CD4-positive, alpha-beta memory T cell (primary cell): ENCODE data around the gene MRPL40. TPM values are rescaled to one million over a fixed set of nuclear protein-coding genes. Genes with fewer than 3 reads are reported as not detected.

Experiments
- CTCF ChIA-PET: fragments of 350-600 bp; sonication (Branson Sonifier 250); formaldehyde crosslinking; loops from one replicate; lab custom pipeline; 2021; ENCODE audit warnings: inconsistent platforms; ENCODE audit not compliant: partially characterized antibody; lab: Charles Lee
- POLR2A ChIA-PET: fragments of 350-600 bp; sonication (Branson Sonifier 250); formaldehyde crosslinking; loops from one replicate; lab custom pipeline; 2021; ENCODE audit not compliant: partially characterized antibody; lab: Charles Lee
- DNase-seq, 5 donors: peaks; one replicate each; pipeline versions ENCODE4 v3.0.0 to v3.0.0-alpha.2; 2020 to 2022; ENCODE audit warnings: mixed read lengths in 1 of 5
- H3K27ac ChIP-seq: one replicate; pipeline ENCODE4 v1.7.0; 2013; ENCODE audit warnings: low read depth, low read length
- H3K27me3 ChIP-seq: 2 replicates; pipeline ENCODE4 v1.7.0; 2013; ENCODE audit warnings: mild to moderate bottlenecking, low read length, moderate library complexity; ENCODE audit not compliant: insufficient read depth
- H3K36me3 ChIP-seq: 2 replicates; pipeline ENCODE4 v1.7.0; 2013; ENCODE audit warnings: mild to moderate bottlenecking, low read length, moderate library complexity; ENCODE audit not compliant: insufficient read depth
- H3K4me1 ChIP-seq: 2 replicates; pipeline ENCODE4 v1.7.0; 2013; ENCODE audit warnings: mild to moderate bottlenecking, low read length, moderate library complexity; ENCODE audit not compliant: insufficient read depth
- H3K4me3 ChIP-seq, 2 donors: one replicate each; pipeline ENCODE4 v1.7.0; 2013; ENCODE audit warnings: low read length in 2 of 2, mild to moderate bottlenecking in 1 of 2
- H3K9me3 ChIP-seq, 2 donors: one replicate each; pipeline ENCODE4 v1.7.0; 2013; ENCODE audit warnings: low read length in 2 of 2, control low read depth in 1 of 2; ENCODE audit not compliant: control insufficient read depth in 1 of 2
- H3K27ac Mint-ChIP-seq, 7 donors: one replicate each; pipeline ENCODE4 v1.8.0; 2020 to 2021; ENCODE audit warnings: mixed read lengths in 7 of 7, mild to moderate bottlenecking in 6 of 7, inconsistent platforms in 3 of 7, moderate library complexity in 3 of 7
- H3K27me3 Mint-ChIP-seq, 2 donors: one replicate each; pipeline ENCODE4 v1.8.0; 2020 to 2021; ENCODE audit warnings: mixed read lengths in 2 of 2
- H3K36me3 Mint-ChIP-seq, 2 donors: one replicate each; pipeline ENCODE4 v1.8.0; 2020 to 2021; ENCODE audit warnings: mixed read lengths in 2 of 2, inconsistent platforms in 1 of 2, mild to moderate bottlenecking in 1 of 2
- H3K4me1 Mint-ChIP-seq, 4 donors: one replicate each; pipeline ENCODE4 v1.8.0; 2020 to 2021; ENCODE audit warnings: mixed read lengths in 4 of 4, mild to moderate bottlenecking in 1 of 4
- H3K4me3 Mint-ChIP-seq, 8 donors: one replicate each; pipeline ENCODE4 v1.8.0; 2020 to 2021; ENCODE audit warnings: mixed read lengths in 8 of 8, mild to moderate bottlenecking in 7 of 8, moderate library complexity in 6 of 8, inconsistent platforms in 3 of 8
- H3K9me3 Mint-ChIP-seq, 8 donors: one replicate each; pipeline ENCODE4 v1.8.0; 2020 to 2021; ENCODE audit warnings: mixed read lengths in 8 of 8, mild to moderate bottlenecking in 5 of 8, inconsistent platforms in 3 of 8, moderate library complexity in 1 of 8
- intact Hi-C: fragments of 100-400 bp; cut with micrococcal nuclease; formaldehyde crosslinking; loops from one replicate; pipeline ENCODE4 v1.15.1; 2023
- polyA plus RNA-seq, 2 donors: library from polyadenylated mRNA; unstranded; fragments of 300-500 nt; fragmentation: Illumina TruSeq; gene quantifications; one replicate each; pipeline ENCODE4 v1.2.3, GENCODE V29; 2021
- total RNA-seq, 2 experiments: library from RNA; stranded (reverse); gene quantifications; one replicate each; pipeline ENCODE4 v1.2.3, GENCODE V29; 2021

The MRPL40 gene
- total and polyA plus RNA-seq, 4 experiments from 2014 or later, result 16.2 to 79.3 (median 36.4) TPM

DNA sequence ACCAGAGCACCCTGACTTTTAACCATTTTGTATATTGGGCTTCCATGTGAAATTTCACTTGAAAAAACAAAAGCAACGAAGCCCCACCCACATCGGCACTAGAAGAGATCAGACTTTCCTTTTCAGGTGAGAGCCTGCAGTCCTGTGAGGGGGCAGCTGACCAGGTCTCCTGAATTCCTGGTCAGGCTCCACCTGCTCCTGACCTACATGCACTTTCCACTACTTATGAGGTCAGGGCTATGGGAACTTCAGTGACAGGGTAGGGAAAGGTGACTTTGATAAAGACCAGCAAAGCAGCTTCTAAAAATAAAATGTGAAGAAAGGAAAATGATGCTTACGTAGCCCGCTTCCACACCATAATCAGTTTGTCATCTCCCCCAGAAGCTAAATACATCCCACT lies 25.5 kb upstream of the MRPL40 start:
- H3K9me3 Mint-ChIP-seq, result peaks cover 0 to 1% (median 0%) of the 10 kb centered on the region in 8 donors
- CTCF ChIA-PET, result no interaction called here
- H3K36me3 ChIP-seq, result peaks cover 54% of the 10 kb centered on the region
- H3K36me3 Mint-ChIP-seq, result peaks cover 58 to 70% of the 10 kb centered on the region in 2 donors
- no peaks in the 10 kb centered on the region for H3K27me3 ChIP-seq
- DNase-seq, result no peak
- no peaks in the 10 kb centered on the region for H3K27me3 Mint-ChIP-seq
- H3K27ac Mint-ChIP-seq, result peak overlapping the region in 1 of 7 donors; percentile 47
- no peak overlapping the region for H3K4me3 ChIP-seq
- POLR2A ChIA-PET, result no interaction called here
- H3K9me3 ChIP-seq, result no peaks in the 10 kb centered on the region
- H3K4me3 Mint-ChIP-seq, result no peak overlapping the region
- H3K4me1 ChIP-seq, result no peaks in the 10 kb centered on the region
- H3K4me1 Mint-ChIP-seq, result peaks cover 3 to 9% (median 5%) of the 10 kb centered on the region in 4 donors
- intact Hi-C loops, result no loop called here
- no peak overlapping the region for H3K27ac ChIP-seq

DNA sequence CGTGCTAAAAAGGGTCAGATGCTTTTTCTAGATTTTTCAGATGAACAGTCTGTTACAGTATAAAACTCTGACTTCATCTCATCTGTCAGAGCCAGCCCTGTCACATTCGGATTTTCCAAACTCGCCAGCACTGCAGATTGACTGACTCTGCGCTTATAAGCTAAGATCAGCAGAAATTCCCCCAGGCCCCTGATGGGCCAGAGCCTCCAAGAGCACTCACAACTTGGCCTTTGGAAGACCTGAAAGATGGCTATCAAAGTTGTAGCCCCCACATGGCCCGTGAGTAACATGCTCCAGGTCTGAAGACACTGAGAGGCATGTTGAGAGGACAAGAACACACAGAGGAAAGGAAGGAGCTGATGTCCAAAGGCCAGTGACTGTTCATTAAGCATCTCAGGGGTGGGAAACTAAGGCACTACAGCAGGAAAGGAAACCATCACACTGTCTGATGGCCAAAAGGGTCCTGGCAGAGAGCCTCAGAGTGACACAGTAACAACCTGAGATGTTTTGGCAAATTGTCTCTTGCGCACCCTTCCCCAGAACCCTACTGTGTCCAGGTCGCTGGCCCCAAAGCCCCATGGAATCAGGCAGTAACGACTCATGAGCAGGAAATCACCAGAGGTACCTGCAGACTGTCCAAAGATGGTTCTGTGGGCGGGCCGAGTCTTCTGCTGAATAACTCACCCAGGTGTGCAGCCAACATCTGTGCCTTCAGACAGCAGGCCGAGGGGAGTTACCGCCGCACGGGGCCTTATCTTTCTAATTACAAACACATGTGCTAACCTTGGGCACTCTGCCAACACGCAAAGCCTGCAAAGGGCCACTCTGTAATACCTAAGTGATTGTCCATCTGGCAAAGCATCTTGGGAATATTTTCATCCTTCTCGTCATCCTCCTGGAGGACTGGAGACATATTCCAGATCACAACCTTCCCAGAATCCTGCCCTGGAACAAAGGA lies 24.4 kb upstream of the MRPL40 start:
- H3K9me3 Mint-ChIP-seq, result peaks cover 0 to 1% (median 0%) of the 10 kb centered on the region in 8 donors
- CTCF ChIA-PET, result no interaction called here
- Histone ChIP-seq H3K4me3 (no peak overlapping the region), H3K27me3 (no peaks in the 10 kb centered on the region), H3K36me3 (peaks cover 53% of the 10 kb centered on the region), H3K27ac (no peak overlapping the region), H3K4me1 (no peaks in the 10 kb centered on the region), H3K9me3 (no peaks in the 10 kb centered on the region)
- H3K27ac Mint-ChIP-seq, result peak overlapping the region in 1 of 7 donors; percentile 41
- intact Hi-C loops, result no loop called here
- DNase-seq, result no peak
- H3K27me3 Mint-ChIP-seq, result no peaks in the 10 kb centered on the region
- H3K36me3 Mint-ChIP-seq, result peaks cover 55 to 64% of the 10 kb centered on the region in 2 donors
- H3K4me3 Mint-ChIP-seq, result no peak overlapping the region
- POLR2A ChIA-PET, result no interaction called here
- peaks cover 8 to 19% (median 12%) of the 10 kb centered on the region in 4 donors for H3K4me1 Mint-ChIP-seq

- Histone ChIP-seq H3K27ac (no peak overlapping the region), H3K27me3 (no peaks in the 10 kb centered on the region), H3K36me3 (peaks cover 39% of the 10 kb centered on the region), H3K4me1 (no peaks in the 10 kb centered on the region), H3K9me3 (no peaks in the 10 kb centered on the region), H3K4me3 (no peak overlapping the region)
- H3K27ac Mint-ChIP-seq, result peak overlapping the region in 2 of 7 donors; percentile 17 to 47
- peaks cover 33 to 42% of the 10 kb centered on the region in 2 donors for H3K36me3 Mint-ChIP-seq
- ChIA-PET POLR2A (no interaction called here), CTCF (interaction anchor here (1.0 kb wide), 1 partner anchor 219 kb away, joined by 4 read pairs; no protein-coding TSS in a partner anchor)
- no peak overlapping the region for H3K4me3 Mint-ChIP-seq
- H3K4me1 Mint-ChIP-seq, result peaks cover 17 to 34% (median 24%) of the 10 kb centered on the region in 4 donors
- intact Hi-C loops, result no loop called here
- no peaks in the 10 kb centered on the region for H3K27me3 Mint-ChIP-seq
- no peaks in the 10 kb centered on the region for H3K9me3 Mint-ChIP-seq
- DNase-seq, result no peak
Measured at GRCh38 chr22:19410941-19411689, 21.2 kb upstream of the MRPL40 start.

- DNase-seq, result no peak
- no peaks in the 10 kb centered on the region for H3K4me1 ChIP-seq
- H3K36me3 ChIP-seq, result peaks cover 35% of the 10 kb centered on the region
- peaks cover 30 to 39% of the 10 kb centered on the region in 2 donors for H3K36me3 Mint-ChIP-seq
- H3K9me3 ChIP-seq, result no peaks in the 10 kb centered on the region
- H3K4me3 ChIP-seq, result no peak overlapping the region
- H3K27ac Mint-ChIP-seq, result peak overlapping the region in 1 of 7 donors; percentile 47
- H3K4me3 Mint-ChIP-seq, result no peak overlapping the region
- ChIA-PET POLR2A (no interaction called here), CTCF (no interaction called here)
- no peaks in the 10 kb centered on the region for H3K27me3 ChIP-seq
- H3K4me1 Mint-ChIP-seq, result peaks cover 17 to 34% (median 24%) of the 10 kb centered on the region in 4 donors
- no peaks in the 10 kb centered on the region for H3K27me3 Mint-ChIP-seq
- H3K27ac ChIP-seq, result no peak overlapping the region
- intact Hi-C loops, result no loop called here
- H3K9me3 Mint-ChIP-seq, result no peaks in the 10 kb centered on the region
Measured at GRCh38 chr22:19411690-19412045, 20.7 kb upstream of the MRPL40 start.

- Histone ChIP-seq H3K27ac (no peak overlapping the region), H3K27me3 (no peaks in the 10 kb centered on the region), H3K4me3 (no peak overlapping the region), H3K36me3 (peaks cover 27% of the 10 kb centered on the region), H3K9me3 (no peaks in the 10 kb centered on the region), H3K4me1 (peaks cover under 1% of the 10 kb centered on the region)
- H3K4me3 Mint-ChIP-seq, result no peak overlapping the region
- peaks cover 22 to 30% of the 10 kb centered on the region in 2 donors for H3K36me3 Mint-ChIP-seq
- H3K27me3 Mint-ChIP-seq, result no peaks in the 10 kb centered on the region
- no peak for DNase-seq
- H3K27ac Mint-ChIP-seq, result peak overlapping the region in 3 of 7 donors; percentile 42 to 71 (median 43)
- H3K9me3 Mint-ChIP-seq, result no peaks in the 10 kb centered on the region
- intact Hi-C loops, result no loop called here
- peaks cover 17 to 39% (median 27%) of the 10 kb centered on the region in 4 donors for H3K4me1 Mint-ChIP-seq
- CTCF ChIA-PET, result no interaction called here
- POLR2A ChIA-PET, result no interaction called here
Measured at GRCh38 chr22:19412478-19412877, 19.9 kb upstream of the MRPL40 start.

- H3K9me3 ChIP-seq, result no peaks in the 10 kb centered on the region
- POLR2A ChIA-PET, result no interaction called here
- H3K36me3 ChIP-seq, result peaks cover 23% of the 10 kb centered on the region
- peaks cover 5% of the 10 kb centered on the region for H3K4me1 ChIP-seq
- peaks cover 18 to 43% (median 29%) of the 10 kb centered on the region in 4 donors for H3K4me1 Mint-ChIP-seq
- CTCF ChIA-PET, result no interaction called here
- H3K27ac ChIP-seq, result no peak overlapping the region
- intact Hi-C loops, result no loop called here
- H3K27ac Mint-ChIP-seq, result peak overlapping the region in 2 of 7 donors; percentile 43 to 71
- no peaks in the 10 kb centered on the region for H3K9me3 Mint-ChIP-seq
- no peak overlapping the region for H3K4me3 ChIP-seq
- H3K27me3 ChIP-seq, result no peaks in the 10 kb centered on the region
- H3K27me3 Mint-ChIP-seq, result no peaks in the 10 kb centered on the region
- H3K36me3 Mint-ChIP-seq, result peaks cover 17 to 27% of the 10 kb centered on the region in 2 donors
- peak overlapping the region in 1 of 8 donors; percentile 10 for H3K4me3 Mint-ChIP-seq
- DNase-seq, result no peak
Measured at GRCh38 chr22:19412923-19413322, 19.4 kb upstream of the MRPL40 start.

DNA sequence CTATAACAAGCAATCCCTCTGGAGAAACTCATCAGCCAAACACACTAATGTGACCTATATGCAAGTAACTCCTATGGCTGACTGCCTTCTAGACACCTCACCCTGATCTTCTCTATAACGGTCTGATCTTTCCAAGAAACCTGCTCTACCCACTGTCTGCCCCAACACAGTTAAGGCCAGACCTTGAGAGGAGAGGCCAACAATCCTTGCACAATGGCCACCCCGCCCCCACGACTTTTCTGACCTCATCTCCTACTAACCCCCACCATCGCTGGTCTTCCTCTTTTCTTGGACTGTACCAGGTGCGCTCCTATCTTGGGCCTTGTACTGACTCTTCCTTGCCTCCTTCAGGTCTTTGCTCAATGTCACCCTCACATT lies 13.3 kb upstream of the MRPL40 start:
- ChIA-PET CTCF (no interaction called here), POLR2A (interaction anchor here (2.8 to 2.9 kb wide), 3 partner anchors 13 to 60 kb away, joined by 13 to 27 read pairs (median 17); partner anchors contain the start of genes C22orf39, CDC45, HIRA and MRPL40)
- Histone ChIP-seq H3K4me1 (peaks cover 59% of the 10 kb centered on the region), H3K27ac (peak overlapping the region; percentile 60), H3K4me3 (no peak overlapping the region), H3K9me3 (no peaks in the 10 kb centered on the region), H3K27me3 (no peaks in the 10 kb centered on the region), H3K36me3 (no peaks in the 10 kb centered on the region)
- Mint-ChIP-seq H3K27ac (peak overlapping the region; percentile 76 to 94 (median 92)), H3K9me3 (no peaks in the 10 kb centered on the region), H3K4me3 (peak overlapping the region; percentile 25 to 71 (median 59)), H3K4me1 (peaks cover 51 to 75% (median 62%) of the 10 kb centered on the region in 4 donors), H3K27me3 (no peaks in the 10 kb centered on the region), H3K36me3 (peaks cover 0 to under 1% of the 10 kb centered on the region in 2 donors)
- DNase-seq, result no peak
- intact Hi-C loops, result no loop called here
